NK-92 treated with Interleukin-12 subunit alpha and Interleukin-12 subunit beta, amount 100 ng/mL, for 24 hours (cell line): ENCODE results near the gene MPPED1.

ENCODE experiments used
- DNase-seq: peaks from one replicate; lab custom pipeline; 2025; lab: John Stamatoyannopoulos, UW

MPPED1 gene

DNA sequence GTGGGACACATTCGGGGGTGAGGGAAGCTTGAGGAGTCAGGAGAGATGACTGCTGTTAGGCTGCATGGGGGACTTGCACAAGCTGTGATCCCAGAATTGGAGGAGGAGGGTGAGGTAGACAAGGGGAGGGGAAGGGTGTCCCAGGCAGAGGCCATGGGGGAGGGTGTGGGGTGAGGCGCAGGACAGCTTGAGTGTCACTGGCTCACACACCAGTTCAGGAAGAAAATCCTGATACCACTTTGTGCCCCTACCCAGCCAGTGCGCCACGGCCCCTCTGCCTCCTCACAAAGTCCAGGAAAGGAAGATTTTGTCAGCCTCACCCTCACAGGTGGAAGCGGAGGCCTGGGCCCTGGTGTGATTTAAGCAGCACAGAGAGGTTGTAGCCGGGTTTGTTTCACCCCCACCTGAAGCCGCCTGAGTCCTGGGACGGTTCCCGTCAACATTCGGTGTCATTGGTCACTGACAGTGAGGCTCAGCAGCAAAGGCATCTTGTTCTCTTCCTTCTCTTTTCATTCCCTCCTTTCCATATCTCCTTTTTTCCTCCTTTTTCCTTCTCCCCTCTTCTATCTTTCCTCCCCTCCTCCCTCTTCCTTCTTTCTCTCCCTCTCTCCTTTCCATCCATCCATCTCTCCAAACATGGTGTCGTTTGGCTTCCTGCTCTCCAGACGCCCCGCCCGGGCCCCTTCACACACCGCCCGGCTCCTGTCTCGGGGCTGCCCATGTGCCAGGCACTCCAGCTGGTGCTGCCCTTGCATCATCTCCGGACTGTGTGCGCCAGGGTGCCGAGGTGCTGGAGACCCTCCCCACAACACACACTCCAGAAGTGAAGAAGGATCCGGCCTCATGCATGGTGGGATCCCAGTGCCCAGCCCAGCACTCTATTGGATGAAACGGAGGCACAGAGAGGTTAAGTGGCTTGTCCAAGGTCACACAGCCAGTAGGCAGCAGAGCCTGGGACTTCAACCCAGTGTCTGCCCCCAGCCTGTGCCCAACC lies 89.3 kb downstream of the MPPED1 start:
- DNase-seq = no peak

DNA sequence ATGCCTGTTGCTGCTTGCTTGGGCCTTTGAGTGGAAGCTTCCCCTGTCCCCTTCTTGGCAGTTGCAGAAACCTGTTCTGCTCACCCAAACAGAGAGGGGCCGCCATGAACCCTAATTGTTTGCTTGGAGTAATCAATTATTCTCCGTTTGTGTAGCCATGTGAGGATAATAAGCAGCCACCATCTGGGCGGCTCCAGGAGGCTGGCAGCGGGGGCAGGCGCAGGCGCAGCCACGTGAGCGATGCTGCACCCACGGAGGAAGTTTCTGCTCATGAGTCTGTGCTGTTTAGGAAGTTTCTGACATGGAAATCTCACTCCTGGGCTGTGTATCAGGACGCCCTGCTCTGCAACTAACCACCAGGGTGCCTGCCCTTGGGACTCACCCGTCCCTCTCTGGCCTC lies 90.1 kb downstream of the MPPED1 start:
- DNase-seq = no peak

DNA sequence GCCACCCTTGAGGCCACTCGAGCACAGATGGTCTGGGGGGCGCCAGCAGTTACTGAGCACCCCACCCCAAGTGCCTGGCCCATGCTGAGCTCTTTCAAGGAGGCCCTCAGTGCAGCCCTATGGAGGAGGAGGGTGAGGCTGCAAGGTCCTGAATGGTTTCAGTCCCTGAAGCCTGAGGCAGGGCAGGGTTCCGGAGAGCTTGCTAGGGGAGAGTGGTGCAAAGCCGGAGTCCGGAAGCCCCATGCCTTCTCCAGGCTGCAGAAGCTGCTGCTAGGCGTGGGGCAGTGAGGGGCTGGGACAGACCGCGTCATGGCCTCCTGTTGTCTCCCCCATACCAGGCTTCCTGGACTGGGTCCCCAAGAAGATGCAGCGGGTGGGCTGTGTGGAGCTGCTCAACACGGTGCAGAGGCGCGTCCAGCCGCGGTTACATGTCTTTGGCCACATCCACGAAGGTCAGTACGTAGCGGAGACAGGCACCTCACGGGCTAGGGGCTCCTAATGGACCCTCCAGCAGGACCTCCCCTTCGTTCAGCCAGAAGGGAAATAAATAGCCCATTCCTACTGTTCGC lies 90.6 kb downstream of the MPPED1 start:
- no peak for DNase-seq

DNA sequence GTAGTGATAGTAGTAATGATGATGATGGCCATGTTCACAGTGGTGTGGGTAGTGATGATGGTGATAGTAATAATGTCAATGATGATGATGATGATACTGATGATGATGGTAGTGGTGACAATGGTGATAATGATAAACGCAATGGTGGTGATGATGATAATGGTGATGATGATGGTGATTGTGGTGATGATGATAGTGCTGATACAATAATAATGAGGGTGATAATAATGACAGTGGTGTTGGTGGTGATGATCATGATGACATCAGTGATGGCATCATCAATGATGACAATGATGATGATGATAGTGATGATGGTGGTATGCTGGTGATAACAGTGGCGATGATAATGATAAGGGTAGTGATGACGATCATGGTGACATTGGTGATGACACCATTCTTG lies 92.3 kb downstream of the MPPED1 start:
- DNase-seq = no peak

DNA sequence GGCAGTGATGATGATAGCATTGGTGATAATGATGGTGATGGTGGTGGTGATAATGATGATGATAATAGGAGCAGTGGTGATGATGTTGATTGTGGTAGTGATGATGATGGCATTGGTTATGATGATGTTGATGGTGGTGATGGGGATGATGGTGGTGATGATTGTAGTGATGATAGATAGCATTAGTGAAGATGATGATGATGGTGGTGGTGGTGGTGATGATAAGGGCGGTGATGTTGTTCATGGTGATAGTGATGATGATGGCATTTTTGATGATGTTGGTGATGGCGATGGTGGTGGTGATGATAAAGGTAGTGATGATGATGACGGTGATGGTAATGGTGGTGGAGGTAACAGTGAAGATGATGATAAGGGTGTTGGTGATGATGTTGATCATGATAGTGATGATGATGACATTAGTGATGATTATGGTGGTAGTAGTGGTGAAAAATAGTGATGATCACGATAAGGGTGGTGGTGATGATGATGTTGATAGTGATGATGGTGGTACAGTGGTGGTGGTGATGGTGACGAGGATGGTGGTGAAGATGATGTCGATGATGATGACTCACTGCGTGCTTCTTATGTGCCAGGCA lies 93.0 kb downstream of the MPPED1 start:
- DNase-seq = no peak

DNA sequence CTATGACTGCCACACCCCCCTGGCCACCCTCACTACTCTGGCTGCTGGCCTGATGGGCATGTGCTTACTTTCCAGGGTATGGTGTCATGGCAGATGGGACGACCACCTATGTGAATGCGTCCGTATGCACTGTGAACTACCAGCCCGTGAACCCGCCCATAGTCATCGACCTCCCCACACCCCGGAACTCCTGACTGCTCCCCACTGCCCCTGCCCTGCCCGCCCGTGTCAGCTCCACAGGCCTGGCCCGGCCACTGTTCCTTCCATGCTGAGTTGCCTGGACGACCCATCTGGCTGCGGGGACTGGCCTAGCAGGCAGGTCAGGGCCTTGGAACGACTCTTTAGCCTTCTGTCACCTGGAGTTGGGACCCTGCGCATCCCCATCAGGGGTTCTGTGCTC lies 93.6 kb downstream of the MPPED1 start:
- DNase-seq = no peak

DNA sequence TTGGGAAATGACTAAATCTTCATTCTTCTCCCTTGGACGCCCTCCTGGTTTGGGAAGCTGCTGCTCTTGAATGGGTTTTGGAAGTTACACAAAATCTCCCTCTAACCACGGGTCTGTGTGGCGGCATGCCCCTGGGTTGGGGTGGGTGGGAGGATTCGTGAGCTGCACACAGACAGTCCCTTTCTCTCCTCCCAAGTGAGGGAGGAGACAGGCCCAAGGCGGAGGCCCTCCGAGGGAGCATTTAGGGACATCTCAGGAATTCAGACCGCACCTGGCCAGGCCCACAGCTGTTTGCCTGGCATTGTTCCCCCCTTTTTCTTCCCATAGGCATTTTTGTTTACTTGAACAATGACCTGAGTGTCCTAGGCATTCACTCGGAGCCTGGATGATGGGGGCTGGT lies 94.1 kb downstream of the MPPED1 start:
- no peak for DNase-seq

DNA sequence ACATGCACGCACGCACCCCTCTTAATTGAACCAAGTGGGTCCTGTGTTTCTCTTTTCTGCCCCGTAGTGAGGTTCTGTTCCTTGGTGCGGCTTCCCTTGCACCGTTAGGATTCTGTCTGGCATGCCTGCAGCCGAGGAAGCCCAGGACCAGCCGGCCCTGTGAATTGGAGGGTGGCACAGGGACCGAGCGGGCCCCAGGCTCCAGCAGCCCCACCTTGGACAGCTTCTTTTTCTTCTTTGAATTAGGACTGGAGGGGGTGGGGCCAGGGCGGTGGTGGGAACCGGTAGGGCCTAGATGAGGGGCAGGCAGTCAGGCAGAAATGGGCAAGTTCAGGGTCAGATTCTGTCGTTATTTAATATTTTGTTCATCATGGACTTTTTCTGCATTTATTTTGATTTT lies 94.7 kb downstream of the MPPED1 start:
- no peak for DNase-seq

DNA sequence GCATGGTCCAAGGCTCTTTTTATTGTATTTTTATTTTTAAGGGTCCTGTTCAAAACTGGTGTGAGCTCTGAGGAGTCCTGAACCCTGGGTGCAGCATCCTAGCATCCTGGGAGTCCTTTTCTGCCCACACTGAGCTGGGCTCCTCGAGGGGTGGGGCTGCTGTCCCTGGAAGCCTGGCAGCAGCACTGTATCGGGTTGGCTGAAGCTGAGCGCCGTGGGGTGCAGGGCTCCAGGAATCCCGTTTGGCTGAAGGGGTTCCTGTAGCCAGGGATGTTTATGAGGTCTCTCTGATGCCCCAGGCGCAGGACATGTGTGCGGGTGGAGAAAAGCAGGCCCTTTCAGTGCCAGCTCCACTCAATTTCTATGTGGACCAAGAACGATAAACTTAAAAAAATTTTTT lies 95.4 kb downstream of the MPPED1 start:
- DNase-seq = no peak

DNA sequence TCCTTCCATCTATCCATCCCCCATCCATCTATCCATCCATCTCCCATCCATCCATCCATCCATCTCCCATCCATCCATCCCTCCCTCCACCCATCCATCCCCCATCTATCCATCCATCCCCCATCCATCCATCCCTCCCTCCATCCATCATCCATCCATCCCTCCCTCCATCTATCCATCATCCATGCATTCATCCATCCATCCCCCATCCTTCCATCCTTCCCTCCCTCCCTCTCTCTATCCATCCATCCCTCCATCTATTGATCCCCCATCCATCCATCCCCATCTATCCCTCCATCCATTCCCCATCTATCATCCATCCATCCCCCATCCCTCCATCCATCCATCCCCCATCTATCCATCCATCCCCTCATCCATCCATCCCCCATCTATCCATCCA lies 96.7 kb downstream of the MPPED1 start:
- DNase-seq = no peak

DNA sequence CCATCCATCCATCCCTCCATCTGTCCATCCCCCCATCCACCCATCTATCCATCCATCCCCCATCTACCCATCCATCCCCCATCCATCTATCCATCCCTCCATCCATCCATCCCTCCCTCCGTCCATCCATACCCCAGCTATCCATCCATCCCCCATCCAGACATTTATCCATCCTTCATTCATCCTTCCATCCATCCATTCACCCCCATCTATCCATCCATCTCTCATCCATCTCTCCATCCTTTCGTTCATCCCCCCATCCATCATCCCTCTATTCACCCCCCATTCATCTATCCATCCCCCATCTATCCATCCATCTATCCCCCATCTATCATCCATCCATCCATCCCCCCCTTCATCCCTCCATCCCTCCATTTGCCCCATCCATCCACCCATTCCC lies 97.5 kb downstream of the MPPED1 start:
- no peak for DNase-seq

DNA sequence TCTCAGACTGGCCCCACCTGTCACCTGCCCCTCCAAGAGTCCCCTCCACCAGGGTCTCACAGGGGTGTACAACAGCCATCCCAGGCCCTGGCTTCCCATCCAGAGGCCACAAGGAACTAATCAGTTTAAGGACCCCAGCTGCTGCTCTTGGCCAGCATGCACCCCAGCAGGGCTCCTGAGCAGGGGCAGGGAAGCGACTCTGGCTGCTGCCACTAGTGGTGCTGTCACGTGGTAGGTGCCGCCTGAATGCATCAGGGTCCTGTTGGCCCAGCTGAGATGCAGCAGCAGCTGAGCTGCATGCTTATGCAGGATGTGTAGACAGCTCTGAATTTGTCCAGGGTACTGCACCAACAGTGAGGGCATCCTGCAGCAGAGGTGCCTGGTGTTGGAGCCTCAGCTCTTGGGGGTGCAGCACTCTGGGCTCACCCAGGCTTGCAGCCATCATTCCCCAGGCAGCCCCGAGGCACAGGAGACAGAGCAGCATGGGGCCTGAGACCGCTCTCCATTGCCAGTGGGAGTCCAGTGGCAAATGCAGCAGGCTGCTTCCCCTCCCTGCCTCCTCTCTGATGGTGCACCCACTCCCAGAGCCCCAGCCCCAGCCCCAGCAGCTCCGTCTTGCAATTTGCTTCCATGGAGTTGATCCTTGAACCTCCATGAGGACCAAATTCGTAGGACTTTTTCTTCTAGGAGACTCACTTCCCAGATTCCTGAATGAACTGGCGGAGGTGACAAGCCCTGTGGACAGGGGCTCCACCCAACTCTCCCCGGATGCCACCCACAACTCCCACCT lies 98.7 kb downstream of the MPPED1 start:
- no peak for DNase-seq

DNA sequence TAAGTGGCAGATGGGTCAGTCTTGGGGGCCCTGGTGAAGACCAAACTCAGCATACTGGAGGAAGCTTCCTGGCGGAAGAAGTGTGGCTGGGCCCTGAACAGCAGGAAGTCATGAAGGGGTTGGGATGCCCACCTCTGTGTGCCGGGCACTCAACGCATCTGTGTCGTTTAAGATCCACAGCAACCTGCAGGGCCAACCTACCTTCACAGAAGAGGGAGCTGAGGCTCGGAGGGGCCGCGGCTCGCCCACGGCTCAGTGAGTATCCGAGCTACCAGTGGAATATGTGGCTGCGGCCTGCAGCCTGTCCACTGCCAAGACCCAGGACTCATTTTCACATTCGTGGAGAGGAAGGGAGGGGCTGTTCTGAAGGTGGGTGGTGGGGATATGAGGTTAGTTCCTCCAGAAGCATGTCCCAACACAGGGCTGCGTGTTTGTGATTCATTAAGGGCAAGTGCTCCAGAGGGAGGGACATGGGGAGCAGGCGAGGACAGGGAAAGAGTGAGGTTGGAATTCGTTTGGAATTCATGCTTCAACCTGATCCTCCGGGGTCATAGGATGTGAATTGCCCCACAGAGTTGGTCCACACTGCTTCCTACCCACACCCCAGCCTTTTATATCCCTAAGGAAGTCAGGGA lies 99.6 kb downstream of the MPPED1 start:
- DNase-seq = no peak

DNA sequence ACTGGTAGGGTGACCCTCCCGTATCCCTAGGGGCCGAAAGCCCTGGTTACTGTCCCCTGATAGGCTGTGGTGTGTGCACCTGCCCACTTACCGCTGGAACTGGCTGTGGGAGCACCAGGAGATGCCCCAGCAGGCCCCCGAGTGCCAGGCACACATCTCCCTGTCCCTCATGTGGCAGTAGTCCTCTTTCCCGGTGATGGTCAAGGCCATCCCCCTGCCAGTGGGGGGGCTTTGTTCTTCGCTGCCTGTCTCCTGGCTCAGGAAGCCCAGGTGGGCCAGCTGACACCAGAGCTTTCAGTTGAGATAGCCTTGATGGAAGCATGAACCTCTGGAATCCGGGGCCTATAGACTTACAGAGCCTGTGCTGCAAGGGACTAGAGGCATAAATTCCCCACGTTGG lies 100.5 kb downstream of the MPPED1 start:
- no peak for DNase-seq

DNA sequence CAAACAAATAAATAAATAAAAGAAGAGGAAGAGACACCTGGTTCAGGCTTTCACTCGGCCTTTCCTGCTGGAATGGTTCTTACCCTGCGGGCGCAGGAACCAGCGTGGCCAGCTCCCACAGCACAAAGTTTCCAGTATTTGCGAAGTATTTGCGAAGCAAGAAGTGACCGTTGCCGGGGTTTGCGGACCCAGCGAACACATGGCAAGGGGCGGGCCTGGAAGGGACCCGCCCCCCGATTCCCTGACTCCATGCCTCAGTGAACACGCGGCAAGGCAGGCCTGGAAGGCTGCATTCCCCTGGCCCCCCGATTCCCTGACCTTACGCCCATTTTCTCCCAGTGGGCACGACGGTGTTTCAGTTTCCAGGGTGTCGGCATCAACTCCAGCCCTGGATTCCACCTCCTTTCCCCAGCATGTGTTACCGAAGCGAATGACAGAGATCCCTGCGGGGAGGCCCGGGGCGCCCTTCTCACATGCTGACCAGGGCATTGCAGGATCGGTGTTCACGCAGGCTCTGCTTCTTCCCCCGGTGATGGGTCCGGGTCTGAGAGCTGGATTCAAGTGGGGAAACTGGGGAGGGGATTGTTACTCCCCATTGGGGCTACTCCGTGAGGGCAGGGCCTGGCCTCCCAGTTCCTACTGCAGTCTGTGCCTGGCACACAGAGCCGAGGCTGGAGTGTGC lies 102.8 kb downstream of the MPPED1 start:
- no peak for DNase-seq

DNA sequence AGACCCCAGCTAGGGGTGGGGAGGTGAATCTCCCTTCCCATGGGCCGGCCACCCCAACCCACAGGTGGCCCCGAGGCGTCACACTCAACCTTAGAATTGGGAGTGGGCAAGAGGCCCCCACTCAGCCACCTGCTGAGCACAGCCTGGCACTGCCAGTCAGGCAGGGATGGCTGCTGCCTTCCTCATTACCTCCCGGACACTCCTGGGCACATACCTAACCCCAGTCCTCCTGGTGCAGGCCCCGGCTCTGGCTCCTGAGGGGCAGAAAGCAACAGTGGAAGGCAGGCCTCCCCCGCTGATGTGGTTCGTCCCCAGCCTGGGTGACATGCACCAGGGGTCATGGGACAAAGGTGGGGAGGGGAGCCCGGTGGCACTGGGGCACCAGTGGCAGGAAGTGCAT lies 103.6 kb downstream of the MPPED1 start:
- DNase-seq = no peak

DNA sequence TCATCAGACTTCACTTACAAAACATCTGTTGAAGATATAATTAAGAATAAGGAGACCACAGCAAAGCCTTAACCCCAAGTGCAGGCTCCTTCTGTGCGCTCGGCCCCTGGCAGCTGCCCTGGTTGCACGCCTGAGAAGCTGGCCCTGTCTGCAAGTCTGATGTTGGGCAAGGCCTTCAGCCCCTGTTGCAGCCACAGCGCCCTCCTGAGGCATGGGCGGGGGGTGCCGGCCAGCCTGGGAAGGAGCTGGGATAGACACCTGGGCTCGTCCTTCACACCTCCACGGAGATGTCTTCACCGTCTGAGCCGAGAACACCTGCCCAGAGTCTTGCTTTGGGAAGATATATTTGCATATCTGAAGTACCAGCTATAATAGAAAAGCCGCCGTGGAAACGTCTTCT lies 104.1 kb downstream of the MPPED1 start:
- no peak for DNase-seq

DNA sequence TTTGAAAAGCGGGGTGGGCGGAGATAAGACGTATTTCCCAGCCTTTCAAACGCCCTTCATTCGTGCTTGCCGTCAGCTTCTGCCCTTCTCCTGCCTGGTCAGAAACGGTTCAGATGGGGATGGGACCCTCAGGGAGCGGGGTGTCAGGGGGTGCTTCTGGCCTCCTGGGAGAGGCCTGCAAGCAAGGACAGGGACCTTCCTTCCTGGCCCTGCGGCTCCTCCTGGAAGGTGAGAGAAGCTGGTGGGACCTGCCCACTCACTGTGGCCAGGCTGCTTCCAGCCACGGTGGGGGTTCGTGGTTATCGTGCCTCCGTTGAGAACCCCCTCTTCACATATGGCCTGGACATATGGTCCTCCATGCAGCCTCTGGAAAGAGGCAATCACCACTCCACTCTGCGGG lies 104.6 kb downstream of the MPPED1 start:
- DNase-seq = no peak

DNA sequence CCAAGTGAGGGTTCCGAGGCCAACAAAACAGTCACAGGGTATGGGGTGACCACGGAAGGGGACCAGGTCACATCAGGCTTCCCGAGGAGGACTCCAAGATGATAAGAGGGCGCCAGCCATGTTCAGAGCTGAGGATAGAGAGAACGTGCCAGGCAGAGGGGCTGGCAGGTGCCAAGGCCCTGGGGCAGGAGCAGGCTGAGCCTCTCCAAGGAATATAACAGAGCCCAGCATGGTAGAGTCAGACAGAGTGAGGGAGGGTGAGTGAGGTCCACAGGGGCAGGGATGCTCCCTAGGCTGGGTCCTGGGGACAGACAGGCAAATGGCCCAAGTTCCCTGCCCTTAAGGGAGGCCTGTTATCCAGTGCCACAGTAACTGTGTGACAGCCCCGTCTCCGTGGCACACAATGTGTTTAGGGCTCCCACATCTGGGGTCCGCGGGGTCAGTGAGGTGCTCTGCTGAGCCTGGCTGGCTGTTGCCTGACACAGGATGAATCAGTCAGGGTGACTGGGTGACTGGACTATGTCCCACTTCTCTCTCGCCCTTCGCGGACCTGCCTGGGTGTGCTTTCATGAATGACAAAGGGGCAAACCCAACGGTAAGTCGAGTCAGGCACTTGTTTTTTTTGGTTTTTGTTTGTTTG lies 105.3 kb downstream of the MPPED1 start:
- no peak for DNase-seq

DNA sequence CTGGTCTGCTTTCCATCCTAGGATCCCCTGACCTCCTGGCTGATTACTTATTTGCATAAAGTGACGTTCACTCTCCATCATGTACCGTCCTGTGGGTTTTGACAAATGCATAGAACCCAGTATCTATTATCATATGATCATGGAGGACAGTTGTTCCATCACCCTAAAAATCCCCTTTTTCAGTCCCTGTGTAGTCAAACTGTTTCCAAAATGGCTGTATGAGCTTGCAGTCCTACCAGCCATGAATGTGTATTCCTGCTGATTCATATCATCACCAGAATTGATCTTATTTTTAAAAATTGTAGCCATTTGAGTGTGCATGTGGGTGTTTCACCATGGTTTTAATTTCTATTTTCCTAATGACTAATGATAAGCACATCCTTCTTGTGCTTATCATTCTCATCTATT lies 108.8 kb downstream of the MPPED1 start:
- DNase-seq = no peak

DNA sequence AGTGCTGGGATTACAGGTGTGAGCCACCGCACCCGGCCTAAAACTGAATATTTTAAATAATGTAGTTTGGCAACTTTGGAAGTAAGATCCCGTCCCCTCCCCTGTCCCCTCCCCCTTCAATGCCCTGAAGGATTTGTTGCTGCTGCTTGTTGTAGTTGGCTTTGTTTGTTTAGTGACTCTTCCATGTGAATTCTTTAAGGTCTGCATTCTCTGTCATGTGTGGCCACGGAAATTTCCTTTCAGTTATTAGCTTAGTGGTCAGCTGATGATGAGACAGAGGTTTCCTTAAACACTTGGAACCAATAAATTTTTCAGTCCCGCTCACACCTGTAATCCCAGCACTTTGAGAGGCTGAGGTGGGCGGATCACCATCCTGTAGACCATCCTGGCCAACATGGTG lies 109.9 kb downstream of the MPPED1 start:
- no peak for DNase-seq
